Calu3 (cell line): ENCODE data around the gene KIAA1958. TPM values are rescaled to one million over a fixed set of nuclear protein-coding genes. Genes with fewer than 3 reads are reported as not detected.

Source experiments
- BruUV-seq: library from RNA; stranded (reverse); fragments of 400-500 nt; replicated peaks from 2 replicates; lab custom pipeline; 2021; lab: Mats Ljungman, UMichigan
- CTCF ChIA-PET: fragments of 300-600 bp; sonication (Branson Sonifier 250); formaldehyde crosslinking; loops from one replicate; lab custom pipeline; 2022; ENCODE audit warnings: antibody characterized with exemption; lab: Charles Lee
- DNase-seq: peaks from one replicate; pipeline ENCODE4 v3.0.0; 2022
- H3K27ac Mint-ChIP-seq: one replicate; pipeline ENCODE4 v1.8.0; 2022; ENCODE audit warnings: mixed read lengths; ENCODE audit not compliant: unreplicated experiment
- H3K27me3 Mint-ChIP-seq: one replicate; pipeline ENCODE4 v1.8.0; 2022; ENCODE audit warnings: mixed read lengths; ENCODE audit not compliant: unreplicated experiment
- H3K36me3 Mint-ChIP-seq: one replicate; pipeline ENCODE4 v1.8.0; 2022; ENCODE audit warnings: mild to moderate bottlenecking, moderate library complexity, mixed read lengths; ENCODE audit not compliant: insufficient read depth, unreplicated experiment
- H3K4me1 Mint-ChIP-seq: one replicate; pipeline ENCODE4 v1.8.0; 2022; ENCODE audit warnings: mild to moderate bottlenecking, low read depth, mixed read lengths; ENCODE audit not compliant: unreplicated experiment
- H3K4me3 Mint-ChIP-seq: one replicate; pipeline ENCODE4 v1.8.0; 2022; ENCODE audit warnings: mild to moderate bottlenecking, low read depth, moderate library complexity, mixed read lengths; ENCODE audit not compliant: unreplicated experiment
- H3K9me3 Mint-ChIP-seq: one replicate; pipeline ENCODE4 v1.8.0; 2022; ENCODE audit warnings: low read depth, mixed read lengths; ENCODE audit not compliant: unreplicated experiment
- CTCF ChIP-seq: fragments of 200-600 bp; IDR thresholded peaks from one replicate; pipeline ENCODE4 v1.8.0; 2022; ENCODE audit warnings: antibody characterized with exemption; ENCODE audit not compliant: unreplicated experiment
- intact Hi-C: fragments of 100-400 bp; cut with micrococcal nuclease; formaldehyde crosslinking; loops from one replicate; pipeline ENCODE4 v1.10.0; 2022; ENCODE audit not compliant: unreplicated experiment
- total RNA-seq: library from RNA; stranded (reverse); gene quantifications from 2 replicates; pipeline ENCODE4 v1.2.3, GENCODE V29; 2022

Gene KIAA1958
- total RNA-seq, 1 experiment from 2014 or later, result 13.0 TPM

GRCh38 chr9:112620388-112620787, 133.8 kb downstream of the KIAA1958 start:
- no peaks in the 10 kb centered on the region for H3K27me3 Mint-ChIP-seq
- no TSS peak for BruUV-seq
- CTCF ChIA-PET, result no interaction called here
- no peak for DNase-seq
- H3K4me1 Mint-ChIP-seq, result no peaks in the 10 kb centered on the region
- no peak overlapping the region for H3K4me3 Mint-ChIP-seq
- H3K36me3 Mint-ChIP-seq, result no peaks in the 10 kb centered on the region
- no peaks in the 10 kb centered on the region for H3K9me3 Mint-ChIP-seq
- intact Hi-C loops, result no loop called here
- H3K27ac Mint-ChIP-seq, result no peak overlapping the region
- no peak for TF ChIP-seq CTCF

GRCh38 chr9:112621018-112621655, 134.5 kb downstream of the KIAA1958 start:
- Mint-ChIP-seq H3K4me1 (no peaks in the 10 kb centered on the region), H3K27me3 (no peaks in the 10 kb centered on the region), H3K9me3 (no peaks in the 10 kb centered on the region), H3K36me3 (no peaks in the 10 kb centered on the region), H3K4me3 (no peak overlapping the region), H3K27ac (no peak overlapping the region)
- DNase-seq, result no peak
- TF ChIP-seq CTCF, result no peak
- no TSS peak for BruUV-seq
- CTCF ChIA-PET, result no interaction called here
- intact Hi-C loops, result no loop called here

GRCh38 chr9:112623198-112623597, 136.6 kb downstream of the KIAA1958 start:
- Mint-ChIP-seq H3K4me1 (no peaks in the 10 kb centered on the region), H3K36me3 (no peaks in the 10 kb centered on the region), H3K27me3 (no peaks in the 10 kb centered on the region), H3K27ac (no peak overlapping the region), H3K4me3 (no peak overlapping the region), H3K9me3 (no peaks in the 10 kb centered on the region)
- no peak for DNase-seq
- TF ChIP-seq CTCF, result no peak
- intact Hi-C loops, result no loop called here
- BruUV-seq, result no TSS peak
- CTCF ChIA-PET, result no interaction called here

- Mint-ChIP-seq H3K27me3 (no peaks in the 10 kb centered on the region), H3K9me3 (no peaks in the 10 kb centered on the region), H3K36me3 (no peaks in the 10 kb centered on the region), H3K4me1 (no peaks in the 10 kb centered on the region), H3K27ac (no peak overlapping the region), H3K4me3 (no peak overlapping the region)
- intact Hi-C loops, result no loop called here
- no peak for DNase-seq
- TF ChIP-seq CTCF, result no peak
- CTCF ChIA-PET, result no interaction called here
- no TSS peak for BruUV-seq
Measured at GRCh38 chr9:112624711-112625707, 138.4 kb downstream of the KIAA1958 start.
